K562 (cell line): ENCODE data around the gene ZC3H18. TPM values are rescaled to one million over a fixed set of nuclear protein-coding genes. Genes with fewer than 3 reads are reported as not detected.

Source experiments
- ASH1L ChIP-seq: fragments of 450-650 bp; IDR thresholded peaks from 2 replicates; pipeline ENCODE4 v1.6.1; 2018; ENCODE audit warnings: borderline replicate concordance, mild to moderate bottlenecking, low read depth; ENCODE audit not compliant: partially characterized antibody
- CLOCK ChIP-seq: fragments of 250-450 bp; sonication (Bioruptor Pico); IDR thresholded peaks from 2 replicates; pipeline ENCODE4 v1.4.0; 2020; ENCODE audit warnings: mild to moderate bottlenecking, moderate library complexity, borderline replicate concordance
- CREB1 ChIP-seq, 2 experiments: sonication (generic) in 1 of 2; formaldehyde crosslinking in 1 of 2; IDR thresholded peaks; 2 replicates each; pipeline versions ENCODE4 v1.6.1 to v1.8.0; 2012 to 2022; ENCODE audit warnings: inconsistent platforms in 1 of 2, mild to moderate bottlenecking in 1 of 2, missing genetic modification reagents in 1 of 2, moderate library complexity in 1 of 2
- DEAF1 ChIP-seq: fragments of 450-650 bp; formaldehyde crosslinking; IDR thresholded peaks from 2 replicates; pipeline ENCODE4 v1.4.0; 2020; ENCODE audit warnings: mild to moderate bottlenecking, moderate library complexity
- ELK1 ChIP-seq: sonication (generic); formaldehyde crosslinking; IDR thresholded peaks from 2 replicates; pipeline ENCODE4 v1.8.1; 2022; ENCODE audit warnings: missing genetic modification reagents
- GABPB2 ChIP-seq: fragments of 250-450 bp; sonication (Bioruptor Pico); conservative IDR thresholded peaks from 2 replicates; pipeline ENCODE4 v1.5.1; 2021; ENCODE audit warnings: mild to moderate bottlenecking
- HMG20A ChIP-seq: fragments of 450-650 bp; formaldehyde crosslinking; conservative IDR thresholded peaks from 2 replicates; pipeline ENCODE4 v1.4.0; 2020; ENCODE audit warnings: mild to moderate bottlenecking, mixed read lengths
- KLF16 ChIP-seq: IDR thresholded peaks from 2 replicates; pipeline ENCODE4 v1.6.1; 2016; ENCODE audit warnings: antibody characterized with exemption
- MCM7 ChIP-seq, 2 experiments: fragments of 450-650 bp; IDR thresholded peaks; 2 replicates each; pipeline ENCODE4 v1.6.1; 2016 to 2018
- MEIS2 ChIP-seq: fragments of 450-650 bp; IDR thresholded peaks from 2 replicates; pipeline ENCODE4 v1.6.1; 2014; ENCODE audit warnings: mild to moderate bottlenecking; ENCODE audit not compliant: partially characterized antibody
- MTA2 ChIP-seq: fragments of 450-650 bp; IDR thresholded peaks from 2 replicates; pipeline ENCODE4 v1.6.1; 2016; ENCODE audit warnings: low read depth
- POLR3G ChIP-seq: IDR thresholded peaks from 2 replicates; pipeline ENCODE4 v1.6.1; 2011; ENCODE audit not compliant: insufficient read length, insufficient replicate concordance; ENCODE audit errors: extremely low read depth
- SMARCC2 ChIP-seq: fragments of 450-650 bp; IDR thresholded peaks from 2 replicates; pipeline ENCODE4 v1.6.1; 2017; ENCODE audit warnings: antibody characterized with exemption, moderate library complexity, mild to moderate bottlenecking, low read depth
- SRSF1 ChIP-seq: fragments of 200-400 bp; formaldehyde crosslinking; IDR thresholded peaks from 2 replicates; pipeline ENCODE4 v1.6.1; 2017; ENCODE audit warnings: mild to moderate bottlenecking, low read depth, low read length, moderate library complexity
- TEAD4 ChIP-seq, 2 experiments: sonication (generic) in 1 of 2; formaldehyde crosslinking in 1 of 2; IDR thresholded peaks; 2 replicates each; pipeline versions ENCODE4 v1.6.1 to v1.8.0; 2012 to 2022; ENCODE audit warnings: borderline replicate concordance in 1 of 2, inconsistent platforms in 1 of 2, low read length in 1 of 2, mild to moderate bottlenecking in 1 of 2, missing genetic modification reagents in 1 of 2
- TRIM28 ChIP-seq: fragments of 450-650 bp; IDR thresholded peaks from 2 replicates; pipeline ENCODE4 v1.6.1; 2017
- ZBTB8A ChIP-seq: fragments of 450-650 bp; IDR thresholded peaks from 2 replicates; pipeline ENCODE4 v1.6.1; 2018; ENCODE audit warnings: mild to moderate bottlenecking, moderate library complexity; ENCODE audit not compliant: partially characterized antibody
- ZMIZ1 ChIP-seq, 2 experiments: fragments of 150-350 bp in 1 of 2; IDR thresholded peaks; 2 replicates each; pipeline ENCODE4 v1.6.1; 2012 to 2016; ENCODE audit warnings: low read depth in 2 of 2, low read length in 2 of 2, mild to moderate bottlenecking in 1 of 2, moderate library complexity in 1 of 2
- ZNF764 ChIP-seq: fragments of 250-450 bp; sonication (Bioruptor Pico); IDR thresholded peaks from 2 replicates; pipeline ENCODE4 v1.4.0; 2020; ENCODE audit warnings: low read depth, mild to moderate bottlenecking, moderate library complexity
- polyA plus RNA-seq, 8 experiments: library from polyadenylated mRNA; depleted of rRNA in 4 of 8; stranded (reverse) in 5 of 8; unstranded in 3 of 8; fragments of >200 nt; fragmentation: Nextera tagmentation in 2 of 8; fragmentation: Illumina TruSeq in 1 of 8; extraction: Ambion mirVana in 2 of 8; extraction: Trizol in 1 of 8; gene quantifications; 2 replicates each; pipeline versions ENCODE4 v1.2.1 to v1.2.3, GENCODE V29; 2011 to 2014; ENCODE audit warnings: inconsistent platforms in 1 of 8, missing spikeins in 1 of 8
- total RNA-seq, 7 experiments: library from RNA; depleted of rRNA in 6 of 7; stranded (reverse); fragments of >200 nt in 6 of 7; fragmentation: Illumina TruSeq in 2 of 7; extraction: Trizol in 2 of 7; gene quantifications; 2 replicates each; pipeline versions ENCODE4 v1.2.1 to v1.2.3, GENCODE V29; 2011 to 2021; ENCODE audit warnings: low replicate concordance in 1 of 7

ZC3H18 gene
- total and polyA plus RNA-seq, 9 of the 15 experiments (the other 6 are each of a cell fraction or from before 2014, with no cell fraction given) = 1.7 to 88.7 (median 26.9) TPM

GRCh38 chr16:88651276-88651988, 81.2 kb downstream of the ZC3H18 start (continued):
- TF ChIP-seq POLR3G = no peak
- TF ChIP-seq CREB1 (IDR thresholded peaks at IDR 0.05) = peak; percentile 85
- peak; percentile 73 for TF ChIP-seq CREB1 (CRISPR knock-in tag; IDR thresholded peaks at IDR 0.05)
- no peak for TF ChIP-seq CLOCK (CRISPR knock-in tag)
- TF ChIP-seq ELK1 = no peak
- TF ChIP-seq MTA2 = no peak
- no peak for TF ChIP-seq MEIS2
- TF ChIP-seq MCM7 (IDR thresholded peaks at IDR 0.05) = no peak
- TF ChIP-seq HMG20A (CRISPR knock-in tag) = no peak
- TF ChIP-seq ZBTB8A = no peak
- no peak; the same call in 1 of the 2 replicates for TF ChIP-seq TEAD4 (IDR thresholded peaks at IDR 0.05; ENCODE audit: low read length)
- TF ChIP-seq TEAD4 (CRISPR knock-in tag; IDR thresholded peaks at IDR 0.05; ENCODE audit: borderline replicate concordance) = no peak
- TF ChIP-seq ASH1L = no peak
- no peak for TF ChIP-seq ZNF764 (CRISPR knock-in tag)
- no peak for TF ChIP-seq SMARCC2
- no peak for TF ChIP-seq KLF16
- no peak for TF ChIP-seq ZMIZ1 (IDR thresholded peaks at IDR 0.05; ENCODE audit: low read depth in 2 of 2, low read length in 2 of 2)
- TF ChIP-seq TRIM28 = peak; percentile 52; the same call in 1 of the 2 replicates
- no peak for TF ChIP-seq DEAF1
- TF ChIP-seq SRSF1 = peak; percentile 61; the same call in 1 of the 2 replicates
- no peak for TF ChIP-seq GABPB2 (CRISPR knock-in tag)
